Lower leg skin (tissue), 4 donors: ENCODE measurements around the gene RBKS. TPM values are rescaled to one million over a fixed set of nuclear protein-coding genes. Genes with fewer than 3 reads are reported as not detected.
"Not testable (repeated sequence)": the region's sequence is repeated elsewhere in the genome, so short reads cannot be mapped to it uniquely, and the experiment has no call there.

Experiments used
- DNase-seq, 2 donors: peaks; one replicate each; pipeline ENCODE4 v3.0.0-alpha.2; 2019; ENCODE audit warnings: low spot score in 2 of 2
- H3K4me3 ChIP-seq: fragments of 200-600 bp; sonication (generic); 2 replicates; pipeline ENCODE4 v1.5.1; 2017; ENCODE audit warnings: mild to moderate bottlenecking, low read depth; ENCODE audit not compliant: poor library complexity, severe bottlenecking
- POLR2A ChIP-seq, 2 donors: fragments of 450-650 bp; IDR thresholded peaks; one replicate each; pipeline ENCODE4 v1.6.1; 2016 to 2017; ENCODE audit warnings: antibody characterized with exemption in 2 of 2, mild to moderate bottlenecking in 1 of 2, moderate library complexity in 1 of 2
- WGBS, 2 donors: methylation state at CpG; one replicate each; pipeline ENCODE4 v1.1.5; 2018; 5-methylcytosine and 5-hydroxymethylcytosine counted together
- intact Hi-C: fragments of 100-400 bp; cut with DNase I; formaldehyde crosslinking; loops from one replicate; pipeline ENCODE4 v1.15.0; 2023; ENCODE audit warnings: low total_unique reads
- total RNA-seq, 4 donors: library from RNA; depleted of rRNA; stranded (reverse); fragments of >200 nt; gene quantifications; one replicate each; pipeline ENCODE4 v1.1.0, GENCODE V29; 2016
- TF ChIP-seq, protein P1 (sequence below), 3 donors: fragments of 450-650 bp; IDR thresholded peaks; one replicate each; pipeline ENCODE4 v1.5.1; 2016; ENCODE audit warnings: antibody characterized with exemption in 3 of 3, mild to moderate bottlenecking in 3 of 3, moderate library complexity in 2 of 3

Gene RBKS
- total RNA-seq, 4 donors from 2014 or later: 0.95 to 2.6 (median 1.3) TPM

DNA sequence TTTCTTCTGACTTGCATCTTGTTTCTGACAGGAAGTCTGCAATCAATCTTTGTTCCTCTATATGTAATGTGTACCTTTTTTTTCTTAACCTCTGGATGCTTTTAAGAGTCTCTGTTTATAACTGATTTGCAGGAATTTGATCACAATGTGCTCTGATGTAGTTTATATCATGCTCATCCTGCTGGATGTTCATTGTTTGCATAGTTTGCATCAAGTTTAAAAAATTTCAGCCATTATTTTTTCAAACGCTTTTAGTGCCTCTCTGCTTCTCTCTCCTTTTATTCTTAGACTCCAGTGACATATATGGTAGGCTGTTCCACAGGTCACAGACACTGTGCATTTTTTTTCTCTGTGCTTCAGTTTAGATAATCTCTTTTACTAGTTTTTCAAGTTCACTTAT, 23.9 kb downstream of the RBKS start:
- no peak overlapping the region for H3K4me3 ChIP-seq
- intact Hi-C loops: no loop called here
- TF ChIP-seq POLR2A (IDR thresholded peaks at IDR 0.05): no peak
- TF ChIP-seq, protein P1, sequence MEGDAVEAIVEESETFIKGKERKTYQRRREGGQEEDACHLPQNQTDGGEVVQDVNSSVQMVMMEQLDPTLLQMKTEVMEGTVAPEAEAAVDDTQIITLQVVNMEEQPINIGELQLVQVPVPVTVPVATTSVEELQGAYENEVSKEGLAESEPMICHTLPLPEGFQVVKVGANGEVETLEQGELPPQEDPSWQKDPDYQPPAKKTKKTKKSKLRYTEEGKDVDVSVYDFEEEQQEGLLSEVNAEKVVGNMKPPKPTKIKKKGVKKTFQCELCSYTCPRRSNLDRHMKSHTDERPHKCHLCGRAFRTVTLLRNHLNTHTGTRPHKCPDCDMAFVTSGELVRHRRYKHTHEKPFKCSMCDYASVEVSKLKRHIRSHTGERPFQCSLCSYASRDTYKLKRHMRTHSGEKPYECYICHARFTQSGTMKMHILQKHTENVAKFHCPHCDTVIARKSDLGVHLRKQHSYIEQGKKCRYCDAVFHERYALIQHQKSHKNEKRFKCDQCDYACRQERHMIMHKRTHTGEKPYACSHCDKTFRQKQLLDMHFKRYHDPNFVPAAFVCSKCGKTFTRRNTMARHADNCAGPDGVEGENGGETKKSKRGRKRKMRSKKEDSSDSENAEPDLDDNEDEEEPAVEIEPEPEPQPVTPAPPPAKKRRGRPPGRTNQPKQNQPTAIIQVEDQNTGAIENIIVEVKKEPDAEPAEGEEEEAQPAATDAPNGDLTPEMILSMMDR (IDR thresholded peaks at IDR 0.05): no peak
- no peak for DNase-seq
- WGBS, 2 donors: 84 to 88% methylated on average over 1 of the region's 1 CpG

DNA sequence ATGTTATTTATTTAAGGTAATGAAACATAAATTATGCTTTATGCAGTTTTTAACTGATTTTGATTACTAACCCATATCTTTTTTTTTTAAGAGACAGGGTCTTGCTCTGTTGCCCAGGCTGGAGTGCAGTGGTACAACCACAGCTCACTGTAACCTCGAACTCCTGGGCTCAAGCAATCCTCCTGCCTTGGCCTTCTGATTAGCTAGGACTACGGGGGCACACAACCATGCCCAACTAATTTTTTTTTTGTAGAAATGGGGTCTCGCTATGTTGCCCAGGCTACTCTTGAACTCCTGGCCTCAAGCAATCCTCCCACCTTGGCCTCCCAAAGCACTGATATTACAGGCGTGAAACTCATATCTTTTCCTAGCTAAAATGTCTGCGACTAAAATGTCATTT, 26.2 kb downstream of the RBKS start:
- WGBS, 2 donors: 78 to 97% methylated on average over 5 of the region's 5 CpGs
- DNase-seq, H3K4me3 ChIP-seq, intact Hi-C loops: not testable (repeated sequence)

DNA sequence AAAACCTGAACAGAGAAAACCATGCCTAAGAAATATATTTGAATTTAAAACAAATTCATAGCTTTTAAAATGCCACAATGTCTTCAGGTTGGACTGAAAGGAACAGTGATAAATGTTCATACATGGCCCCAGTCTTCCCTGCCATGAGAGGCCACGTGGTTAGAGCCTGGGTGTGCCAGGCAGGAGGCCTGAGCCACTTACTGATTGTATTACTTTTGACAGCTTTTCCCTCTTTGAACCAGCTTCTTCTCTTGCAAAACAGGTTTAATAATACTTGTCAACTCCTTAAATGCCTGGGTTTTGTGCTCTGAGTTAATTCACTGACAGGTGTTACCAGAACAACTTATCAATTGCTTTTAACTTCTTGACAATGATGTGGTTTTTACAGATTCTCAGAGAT, 27.0 kb downstream of the RBKS start:
- H3K4me3 ChIP-seq: no peak overlapping the region
- WGBS, 2 donors: 35 to 56% methylated on average over 1 of the region's 1 CpG
- intact Hi-C loops: no loop called here
- no peak for TF ChIP-seq POLR2A (IDR thresholded peaks at IDR 0.05)
- TF ChIP-seq, protein P1 (IDR thresholded peaks at IDR 0.05): no peak
- DNase-seq: no peak

DNA sequence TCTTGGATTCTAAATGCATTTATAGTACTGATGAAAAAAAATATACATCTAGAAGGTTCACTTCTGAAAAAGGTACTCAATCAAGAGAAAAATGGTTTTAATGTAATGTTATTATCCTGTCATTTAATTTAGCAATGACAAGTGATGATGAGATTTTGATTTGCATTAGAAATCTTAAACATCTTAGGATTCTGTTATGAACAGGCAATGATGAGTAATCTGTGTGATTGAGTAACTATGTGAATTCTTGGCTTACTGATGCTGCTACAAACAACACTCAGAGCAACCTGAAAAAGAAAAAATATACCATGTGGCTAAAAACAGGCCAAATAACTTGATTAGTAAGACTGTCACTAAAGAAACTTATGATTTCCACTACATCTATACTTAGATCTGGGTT, 30.1 kb downstream of the RBKS start:
- no peak for DNase-seq
- intact Hi-C loops: no loop called here
- no peak overlapping the region for H3K4me3 ChIP-seq
- no peak for TF ChIP-seq POLR2A (IDR thresholded peaks at IDR 0.05)
- TF ChIP-seq, protein P1 (IDR thresholded peaks at IDR 0.05): no peak

DNA sequence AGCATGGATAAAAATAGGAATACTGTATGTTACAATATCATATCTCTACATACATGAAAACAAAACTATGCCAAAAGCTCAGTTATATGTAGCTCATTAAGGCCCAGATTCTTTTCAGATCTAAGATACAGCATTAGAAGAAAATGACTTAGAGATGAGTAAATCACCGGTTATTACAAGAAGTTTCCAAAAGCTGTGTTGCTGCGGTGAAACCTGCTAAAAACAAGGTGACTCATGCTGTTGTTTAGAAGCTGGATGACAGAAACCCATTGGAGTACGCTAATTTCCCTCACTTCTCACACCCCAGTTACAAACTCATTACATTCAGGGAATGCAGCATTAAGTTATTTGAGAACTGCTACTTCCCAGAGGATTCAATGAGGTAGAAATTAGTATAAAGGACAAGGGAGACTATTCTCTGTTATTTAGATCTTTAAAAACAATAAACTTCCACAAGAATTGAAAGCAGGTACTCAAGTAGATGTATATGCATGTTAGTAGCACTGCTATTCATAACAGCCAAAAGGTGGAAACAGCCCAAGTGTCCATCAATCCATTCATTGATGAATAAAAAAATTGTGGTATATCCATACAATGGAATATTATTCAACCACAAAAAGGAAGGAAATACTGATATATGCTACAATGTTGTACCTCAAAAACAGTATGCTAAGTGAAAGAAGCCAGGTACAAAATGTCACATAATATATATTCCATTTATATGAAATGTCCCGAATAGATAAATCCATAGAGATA, 32.6 kb downstream of the RBKS start:
- 69 to 75% methylated on average over 4 of the region's 4 CpGs for WGBS, 2 donors
- intact Hi-C loops: no loop called here

DNA sequence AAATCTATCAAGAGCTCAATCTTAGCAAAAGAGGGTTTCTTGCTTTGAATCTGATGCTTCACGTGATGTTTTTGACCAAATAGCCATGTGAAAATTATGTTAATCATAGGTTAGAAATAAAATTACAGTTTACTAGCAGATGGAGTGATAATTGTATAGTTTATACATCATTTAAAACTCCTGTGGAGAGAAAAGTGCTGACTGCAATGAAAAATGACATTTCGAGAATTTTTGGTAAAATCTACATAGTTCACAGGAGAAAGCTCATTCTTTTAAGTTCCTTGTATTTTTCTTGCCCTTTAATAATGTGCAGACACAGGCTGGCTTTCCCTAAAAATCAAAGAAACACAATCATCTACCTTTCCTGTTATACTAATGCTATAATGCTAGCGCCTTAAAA, 33.2 kb downstream of the RBKS start:
- no peak overlapping the region for H3K4me3 ChIP-seq
- intact Hi-C loops: no loop called here
- 65 to 90% methylated on average over 3 of the region's 3 CpGs for WGBS, 2 donors
- DNase-seq: no peak
- no peak for TF ChIP-seq POLR2A (IDR thresholded peaks at IDR 0.05)
- TF ChIP-seq, protein P1 (IDR thresholded peaks at IDR 0.05): no peak

More for the DNA sequence above, 32.6 kb downstream of the RBKS start:
- H3K4me3 ChIP-seq: no peak overlapping the region
- TF ChIP-seq, protein P1 (IDR thresholded peaks at IDR 0.05): no peak
- no peak for TF ChIP-seq POLR2A (IDR thresholded peaks at IDR 0.05)
- no peak for DNase-seq
